HepG2 (cell line): ENCODE data around the gene CHML. TPM values are rescaled to one million over a fixed set of nuclear protein-coding genes. Genes with fewer than 3 reads are reported as not detected.

Source experiments
- ATAC-seq: fragments of 200-7000 bp; cut with Tn5 transposase; 3 replicates; pipeline ENCODE4 v1.9.1; 2020; ENCODE audit warnings: mild to moderate bottlenecking, moderate library complexity
- BruUV-seq: library from RNA; stranded (reverse); fragments of 400-500 nt; replicated peaks from 2 replicates; lab custom pipeline; 2021; lab: Mats Ljungman, UMichigan
- CTCF ChIA-PET: fragments of 300-600 bp; formaldehyde crosslinking; extraction: SDS; loops from one replicate; lab custom pipeline; 2021; ENCODE audit warnings: low total read pairs, inconsistent platforms, low intra/inter-chr PET ratio; lab: Yijun Ruan, JAX
- POLR2A ChIA-PET: fragments of 350-600 bp; sonication (Branson Sonifier 250); formaldehyde crosslinking; loops from one replicate; lab custom pipeline; 2020; ENCODE audit warnings: antibody characterized with exemption, inconsistent platforms; lab: Yijun Ruan, JAX
- DNase-seq: peaks from one replicate; pipeline ENCODE4 v3.0.0-alpha.2; 2015; ENCODE audit warnings: low spot score
- FAIRE-seq: peaks from 3 replicates; lab custom pipeline; 2011; peaks lifted over from hg19 to GRCh38; lab: Jason Lieb, UNC
- H2AFZ ChIP-seq: one replicate; pipeline ENCODE4 v1.6.1; 2011; ENCODE audit warnings: low read length, inconsistent platforms
- H3K27ac ChIP-seq: fragments of 300-600 bp; 3 replicates; pipeline ENCODE4 v1.8.0; 2011; ENCODE audit warnings: mixed run types, mild to moderate bottlenecking, mixed read lengths, low read length, inconsistent platforms; ENCODE audit not compliant: insufficient read depth; ENCODE audit errors: extremely low read length
- H3K27me3 ChIP-seq, 2 experiments: fragments of 200-600 bp in 1 of 2; 2 replicates in 1 of 2; 3 replicates in 1 of 2; pipeline versions ENCODE4 v1.6.0 to v1.8.0; 2011; ENCODE audit warnings: low read length in 2 of 2, mild to moderate bottlenecking in 2 of 2, moderate library complexity in 2 of 2, inconsistent platforms in 1 of 2; ENCODE audit not compliant: insufficient read depth in 2 of 2, control insufficient read depth in 1 of 2
- H3K36me3 ChIP-seq, 2 experiments: fragments of 200-600 bp in 1 of 2; replicated peaks in 1 of 2; 2 replicates in 1 of 2; 3 replicates in 1 of 2; pipeline versions ENCODE4 v1.5.1 to v1.8.0; 2011; ENCODE audit warnings: low read length in 2 of 2, inconsistent platforms in 1 of 2; ENCODE audit not compliant: insufficient read depth in 2 of 2, control insufficient read depth in 1 of 2
- H3K4me1 ChIP-seq: 2 replicates; pipeline ENCODE4 v1.5.1; 2012; ENCODE audit warnings: low read length, inconsistent platforms; ENCODE audit not compliant: insufficient read depth
- H3K4me2 ChIP-seq: 2 replicates; pipeline ENCODE4 v1.6.0; 2011; ENCODE audit warnings: low read depth, low read length, inconsistent platforms
- H3K4me3 ChIP-seq, 3 experiments: fragments of 200-600 bp in 1 of 3; sonication (generic), shearing (Covaris generic) in 1 of 3; replicated peaks in 1 of 3; 2 replicates each; pipeline ENCODE4 v1.5.1; 2011 to 2016; ENCODE audit warnings: low read length in 3 of 3, inconsistent platforms in 2 of 3, low read depth in 2 of 3, mild to moderate bottlenecking in 2 of 3, control low read depth in 1 of 3, mixed read lengths in 1 of 3; ENCODE audit not compliant: insufficient read depth in 1 of 3
- H3K79me2 ChIP-seq: one replicate; pipeline ENCODE4 v1.6.1; 2011; ENCODE audit warnings: low read length, inconsistent platforms; ENCODE audit not compliant: insufficient read depth
- H3K9ac ChIP-seq: 2 replicates; pipeline ENCODE4 v1.6.0; 2011; ENCODE audit warnings: mild to moderate bottlenecking, low read depth, low read length, inconsistent platforms; ENCODE audit not compliant: insufficient read depth
- H3K9me3 ChIP-seq: 2 replicates; pipeline ENCODE4 v1.5.1; 2012; ENCODE audit warnings: mild to moderate bottlenecking, low read length
- H4K20me1 ChIP-seq: 2 replicates; pipeline ENCODE4 v1.6.0; 2011; ENCODE audit warnings: inconsistent platforms, mild to moderate bottlenecking, low read length, moderate library complexity; ENCODE audit not compliant: insufficient read depth
- HOXA9 ChIP-seq: sonication (generic); formaldehyde crosslinking; IDR thresholded peaks from 2 replicates; pipeline ENCODE4 v1.8.1; 2022; ENCODE audit warnings: missing genetic modification reagents, mild to moderate bottlenecking, moderate library complexity, borderline replicate concordance
- JUND ChIP-seq: sonication (generic); formaldehyde crosslinking; IDR thresholded peaks from 2 replicates; pipeline ENCODE4 v1.8.0; 2022; ENCODE audit warnings: mild to moderate bottlenecking, missing genetic modification reagents
- PHF20 ChIP-seq: sonication (generic); formaldehyde crosslinking; IDR thresholded peaks from 2 replicates; pipeline ENCODE4 v1.5.0; 2020; ENCODE audit warnings: mild to moderate bottlenecking, missing genetic modification reagents
- POLR2AphosphoS2 ChIP-seq: IDR thresholded peaks from 2 replicates; pipeline ENCODE4 v1.6.1; 2011; ENCODE audit warnings: low read depth, low read length, improper control_type of control experiment
- POLR2G ChIP-seq: fragments of 200-400 bp; formaldehyde crosslinking; IDR thresholded peaks from 2 replicates; pipeline ENCODE4 v1.6.1; 2018; ENCODE audit warnings: mild to moderate bottlenecking, low read depth, low read length, moderate library complexity
- THYN1 ChIP-seq: sonication (generic); formaldehyde crosslinking; IDR thresholded peaks from 2 replicates; pipeline ENCODE4 v1.8.1; 2023; ENCODE audit warnings: low read depth, mild to moderate bottlenecking, moderate library complexity, missing genetic modification reagents, borderline replicate concordance
- ZFY ChIP-seq: sonication (generic); formaldehyde crosslinking; IDR thresholded peaks from 2 replicates; pipeline ENCODE4 v1.4.0; 2020; ENCODE audit warnings: missing genetic modification reagents
- ZIK1 ChIP-seq: sonication (generic); formaldehyde crosslinking; IDR thresholded peaks from 2 replicates; pipeline ENCODE4 v1.5.0; 2020; ENCODE audit warnings: mild to moderate bottlenecking, low read depth, missing genetic modification reagents, borderline replicate concordance
- ZNF235 ChIP-seq: sonication (generic); formaldehyde crosslinking; IDR thresholded peaks from 2 replicates; pipeline ENCODE4 v1.8.1; 2023; ENCODE audit warnings: mild to moderate bottlenecking, missing genetic modification reagents, borderline replicate concordance
- ZNF34 ChIP-seq: sonication (generic); formaldehyde crosslinking; IDR thresholded peaks from 2 replicates; pipeline ENCODE4 v1.4.0; 2020; ENCODE audit warnings: mild to moderate bottlenecking, missing genetic modification reagents, borderline replicate concordance
- ZNF432 ChIP-seq: sonication (generic); formaldehyde crosslinking; IDR thresholded peaks from 2 replicates; pipeline ENCODE4 v1.5.0; 2020; ENCODE audit warnings: missing genetic modification reagents, mild to moderate bottlenecking, borderline replicate concordance
- ZNF557 ChIP-seq: sonication (generic); formaldehyde crosslinking; IDR thresholded peaks from 2 replicates; pipeline ENCODE4 v1.4.0; 2020; ENCODE audit warnings: missing genetic modification reagents
- ZNF678 ChIP-seq: sonication (generic); formaldehyde crosslinking; IDR thresholded peaks from 2 replicates; pipeline ENCODE4 v1.4.0; 2020; ENCODE audit warnings: mild to moderate bottlenecking, missing genetic modification reagents
- WGBS: methylation state at CpG from one replicate; pipeline ENCODE4 v1.1.6; 2017; ENCODE audit warnings: low lambda C conversion rate; 5-methylcytosine and 5-hydroxymethylcytosine counted together
- in situ Hi-C: cut with HindIII; loops from 2 replicates; pipeline ENCODE4 v1.10.0; 2017; ENCODE audit warnings: low pct_unique_long_range_greater_than_20kb; ENCODE audit not compliant: extremely low pct_ligation_motif_present
- intact Hi-C: fragments of 100-400 bp; cut with micrococcal nuclease; formaldehyde crosslinking; loops from one replicate; pipeline ENCODE4 v1.10.0; 2022; ENCODE audit not compliant: unreplicated experiment
- polyA plus RNA-seq, 8 experiments: library from polyadenylated mRNA; depleted of rRNA in 3 of 8; stranded (reverse) in 7 of 8; unstranded in 1 of 8; fragments of >200 nt; fragmentation: Illumina TruSeq in 4 of 8; extraction: Trizol in 4 of 8; gene quantifications; 2 replicates each; pipeline versions ENCODE4 v1.2.1 to v1.2.3, GENCODE V29; 2011 to 2016; ENCODE audit warnings: low read depth in 4 of 8, missing spikeins in 1 of 8, mixed read lengths in 1 of 8; ENCODE audit not compliant: insufficient read depth in 1 of 8
- total RNA-seq, 5 experiments: library from RNA; depleted of rRNA; stranded (reverse); fragments of >200 nt; fragmentation: Illumina TruSeq; extraction: Trizol; gene quantifications; 2 replicates each; pipeline ENCODE4 v1.2.3, GENCODE V29; 2016; ENCODE audit warnings: low read depth in 1 of 5
- TF ChIP-seq, protein P1 (sequence below): sonication (generic); formaldehyde crosslinking; IDR thresholded peaks from 2 replicates; pipeline ENCODE4 v1.5.1; 2020; ENCODE audit warnings: mild to moderate bottlenecking, moderate library complexity, missing genetic modification reagents
- TF ChIP-seq, protein P2 (sequence below): sonication (generic); formaldehyde crosslinking; IDR thresholded peaks from 2 replicates; pipeline ENCODE4 v1.4.0; 2020; ENCODE audit warnings: mild to moderate bottlenecking, missing genetic modification reagents

The CHML gene
- total and polyA plus RNA-seq, 2 of the 13 experiments (the other 11 are each of a cell fraction or from before 2014, with no cell fraction given): 5.2 to 16.7 TPM

DNA sequence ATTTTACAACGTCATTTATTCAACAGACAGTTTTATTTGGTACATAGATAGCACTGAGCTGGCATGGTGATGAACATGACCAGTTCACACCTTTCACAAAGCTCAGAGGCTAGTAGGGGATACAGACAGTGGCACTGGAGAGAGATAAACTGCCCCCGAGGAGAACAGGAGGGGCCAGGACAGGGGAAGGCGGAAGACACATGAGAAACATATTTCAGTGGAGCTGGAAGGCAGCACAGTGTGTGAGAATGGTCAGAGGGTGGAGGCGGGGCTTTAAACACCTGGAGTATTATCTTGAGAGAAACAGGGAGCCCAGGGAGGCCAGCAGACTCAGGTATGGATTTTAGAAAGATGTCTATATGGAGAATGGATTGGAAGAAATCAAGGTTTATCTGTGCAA lies 49.5 kb downstream of the CHML start:
- TF ChIP-seq POLR2G: no peak
- TF ChIP-seq HOXA9 (CRISPR knock-in tag): no peak
- TF ChIP-seq JUND (CRISPR knock-in tag): no peak
- TF ChIP-seq ZNF557 (CRISPR knock-in tag): no peak
- no peak for TF ChIP-seq ZNF235 (CRISPR knock-in tag)
- no peak for TF ChIP-seq ZIK1 (CRISPR knock-in tag)
- TF ChIP-seq ZNF678 (CRISPR knock-in tag): no peak
- TF ChIP-seq ZNF432 (CRISPR knock-in tag): no peak
- TF ChIP-seq POLR2AphosphoS2: no peak
- no peak for TF ChIP-seq ZNF34 (CRISPR knock-in tag)
- TF ChIP-seq, protein P1, sequence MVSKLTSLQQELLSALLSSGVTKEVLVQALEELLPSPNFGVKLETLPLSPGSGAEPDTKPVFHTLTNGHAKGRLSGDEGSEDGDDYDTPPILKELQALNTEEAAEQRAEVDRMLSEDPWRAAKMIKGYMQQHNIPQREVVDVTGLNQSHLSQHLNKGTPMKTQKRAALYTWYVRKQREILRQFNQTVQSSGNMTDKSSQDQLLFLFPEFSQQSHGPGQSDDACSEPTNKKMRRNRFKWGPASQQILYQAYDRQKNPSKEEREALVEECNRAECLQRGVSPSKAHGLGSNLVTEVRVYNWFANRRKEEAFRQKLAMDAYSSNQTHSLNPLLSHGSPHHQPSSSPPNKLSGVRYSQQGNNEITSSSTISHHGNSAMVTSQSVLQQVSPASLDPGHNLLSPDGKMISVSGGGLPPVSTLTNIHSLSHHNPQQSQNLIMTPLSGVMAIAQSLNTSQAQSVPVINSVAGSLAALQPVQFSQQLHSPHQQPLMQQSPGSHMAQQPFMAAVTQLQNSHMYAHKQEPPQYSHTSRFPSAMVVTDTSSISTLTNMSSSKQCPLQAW (CRISPR knock-in tag): no peak
- TF ChIP-seq PHF20 (CRISPR knock-in tag): no peak
- no peak for TF ChIP-seq THYN1 (CRISPR knock-in tag)
- TF ChIP-seq ZFY (CRISPR knock-in tag): no peak
- TF ChIP-seq, protein P2, sequence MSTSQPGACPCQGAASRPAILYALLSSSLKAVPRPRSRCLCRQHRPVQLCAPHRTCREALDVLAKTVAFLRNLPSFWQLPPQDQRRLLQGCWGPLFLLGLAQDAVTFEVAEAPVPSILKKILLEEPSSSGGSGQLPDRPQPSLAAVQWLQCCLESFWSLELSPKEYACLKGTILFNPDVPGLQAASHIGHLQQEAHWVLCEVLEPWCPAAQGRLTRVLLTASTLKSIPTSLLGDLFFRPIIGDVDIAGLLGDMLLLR (CRISPR knock-in tag): no peak
- TF ChIP-seq, all 625 proteins: peak for 0
- no TSS peak for BruUV-seq
- H3K9me3 ChIP-seq: no peaks in the 10 kb centered on the region
- 37% methylated on average over 4 of the region's 4 CpGs for WGBS
- H2AFZ ChIP-seq: no peak overlapping the region
- H3K36me3 ChIP-seq: no peaks in the 10 kb centered on the region; a peak in 1 of 5 replicates
- H3K79me2 ChIP-seq: no peaks in the 10 kb centered on the region
- H4K20me1 ChIP-seq: no peaks in the 10 kb centered on the region
- no peak overlapping the region for H3K27ac ChIP-seq
- in situ Hi-C loops (no loop called here), intact Hi-C loops (no loop called here)
- ATAC-seq (no peak), DNase-seq (no peak), FAIRE-seq (no peak)
- no peak overlapping the region for H3K9ac ChIP-seq
- no peaks in the 10 kb centered on the region for H3K4me1 ChIP-seq
- ChIA-PET POLR2A (no interaction called here), CTCF (no interaction called here)
- H3K4me2 ChIP-seq: no peak overlapping the region
- H3K27me3 ChIP-seq: no peaks in the 10 kb centered on the region
- H3K4me3 ChIP-seq: no peak overlapping the region

Other genes with a start within 250 kb of the CHML start
- gene FH, start 120.6 kb downstream of the CHML start, total RNA-seq (2016; rRNA removed; fragmentation: Illumina TruSeq; extraction: Trizol): 152 and 211 TPM in 2 replicates
- 31.6 and 39.2 TPM in 2 replicates for gene FH, start 120.6 kb downstream of the CHML start, polyA plus RNA-seq (2011; rRNA removed)
- gene KMO, start 108.0 kb downstream of the CHML start, total RNA-seq (2016; rRNA removed; fragmentation: Illumina TruSeq; extraction: Trizol): not detected in 2 replicates
- gene KMO, start 108.0 kb downstream of the CHML start, polyA plus RNA-seq (2011; rRNA removed): 0.01 TPM in 2 replicates
- gene OPN3, start within 50 bp of the CHML start, total RNA-seq (2016; rRNA removed; fragmentation: Illumina TruSeq; extraction: Trizol): 17.2 and 17.4 TPM in 2 replicates
- 15.8 and 23.0 TPM in 2 replicates for gene OPN3, start within 50 bp of the CHML start, polyA plus RNA-seq (2011; rRNA removed)
- gene WDR64, start 11.9 kb upstream of the CHML start, total RNA-seq (2016; rRNA removed; fragmentation: Illumina TruSeq; extraction: Trizol): not detected in 2 replicates
- not detected in 2 replicates for gene WDR64, start 11.9 kb upstream of the CHML start, polyA plus RNA-seq (2011; rRNA removed)
- 26.1 and 35.6 TPM in 2 replicates for gene EXO1, start 207.8 kb upstream of the CHML start, total RNA-seq (2016; rRNA removed; fragmentation: Illumina TruSeq; extraction: Trizol)
- 1.6 and 3.2 TPM in 2 replicates for gene EXO1, start 207.8 kb upstream of the CHML start, polyA plus RNA-seq (2011; rRNA removed)